COLO829 (cell line): ENCODE results near the gene CYP26C1.
"Not testable (repeated sequence)": the region's sequence is repeated elsewhere in the genome, so short reads cannot be mapped to it uniquely, and the experiment has no call there.

Experiments used
- DNase-seq: peaks from one replicate; pipeline ENCODE4 v3.0.0; 2012; ENCODE audit warnings: low spot score

The CYP26C1 gene

GRCh38 chr10:93077860-93078337, 17.3 kb downstream of the CYP26C1 start:
- no peak for DNase-seq

GRCh38 chr10:93079663-93080349, 19.2 kb downstream of the CYP26C1 start:
- DNase-seq: no peak

- peak; percentile 35 for DNase-seq
Measured at GRCh38 chr10:93080350-93081046, 19.9 kb downstream of the CYP26C1 start.

GRCh38 chr10:93081318-93081717, 20.7 kb downstream of the CYP26C1 start:
- DNase-seq: no peak

- no peak for DNase-seq
Measured at GRCh38 chr10:93081834-93082233, 21.2 kb downstream of the CYP26C1 start.

GRCh38 chr10:93083743-93084539, 23.3 kb downstream of the CYP26C1 start:
- no peak for DNase-seq

- DNase-seq: no peak
Measured at GRCh38 chr10:93085272-93085859, 24.8 kb downstream of the CYP26C1 start.

- no peak for DNase-seq
Measured at GRCh38 chr10:93086289-93086688, 25.7 kb downstream of the CYP26C1 start.

- no peak for DNase-seq
Measured at GRCh38 chr10:93087846-93088245, 27.2 kb downstream of the CYP26C1 start.

GRCh38 chr10:93088466-93088865, 27.9 kb downstream of the CYP26C1 start:
- no peak for DNase-seq

GRCh38 chr10:93090619-93091018, 30.0 kb downstream of the CYP26C1 start:
- no peak for DNase-seq

- no peak for DNase-seq
Measured at GRCh38 chr10:93091960-93092359, 31.4 kb downstream of the CYP26C1 start.

- DNase-seq: no peak
Measured at GRCh38 chr10:93095225-93095624, 34.6 kb downstream of the CYP26C1 start.

GRCh38 chr10:93096901-93097300, 36.3 kb downstream of the CYP26C1 start:
- DNase-seq: no peak

- DNase-seq: no peak
Measured at GRCh38 chr10:93097386-93097785, 36.8 kb downstream of the CYP26C1 start.

- no peak for DNase-seq
Measured at GRCh38 chr10:93098816-93099215, 38.2 kb downstream of the CYP26C1 start.

- no peak for DNase-seq
Measured at GRCh38 chr10:93099670-93100069, 39.1 kb downstream of the CYP26C1 start.

GRCh38 chr10:93101148-93101547, 40.5 kb downstream of the CYP26C1 start:
- DNase-seq: not testable (repeated sequence)

- DNase-seq: no peak
Measured at GRCh38 chr10:93103953-93104352, 43.4 kb downstream of the CYP26C1 start.

GRCh38 chr10:93106631-93107072, 46.1 kb downstream of the CYP26C1 start:
- no peak for DNase-seq

- no peak for DNase-seq
Measured at GRCh38 chr10:93110472-93111146, 50.0 kb downstream of the CYP26C1 start.

- no peak for DNase-seq
Measured at GRCh38 chr10:93113042-93113441, 52.4 kb downstream of the CYP26C1 start.
